Smooth muscle cell (in vitro differentiated cells): ENCODE data around the gene MPI. TPM values are rescaled to one million over a fixed set of nuclear protein-coding genes. Genes with fewer than 3 reads are reported as not detected.
"Not testable (repeated sequence)": the region's sequence is repeated elsewhere in the genome, so short reads cannot be mapped to it uniquely, and the experiment has no call there.

Experiments
- DNase-seq: peaks from one replicate; lab custom pipeline; 2025; ENCODE audit not compliant: unreplicated experiment; lab: John Stamatoyannopoulos, UW
- H2AFZ ChIP-seq: fragments of 200-600 bp; sonication (generic); 2 replicates; pipeline ENCODE4 v1.6.0; 2016; ENCODE audit warnings: antibody characterized with exemption, low read depth, mild to moderate bottlenecking
- H3F3A ChIP-seq: fragments of 200-600 bp; sonication (generic); 2 replicates; pipeline ENCODE4 v1.6.0; 2017; ENCODE audit warnings: antibody characterized with exemption, low read depth
- H3K27ac ChIP-seq: fragments of 200-600 bp; sonication (generic); 2 replicates; pipeline ENCODE4 v1.5.1; 2016; ENCODE audit warnings: low read depth, mild to moderate bottlenecking
- H3K27me3 ChIP-seq: fragments of 200-600 bp; sonication (generic); 2 replicates; pipeline ENCODE4 v1.6.1; 2016; ENCODE audit warnings: low read depth, mild to moderate bottlenecking
- H3K36me3 ChIP-seq: fragments of 200-600 bp; sonication (generic); 2 replicates; pipeline ENCODE4 v1.5.1; 2016; ENCODE audit warnings: low read depth
- H3K4me1 ChIP-seq: fragments of 200-600 bp; sonication (generic); 2 replicates; pipeline ENCODE4 v1.5.1; 2016; ENCODE audit warnings: low read depth
- H3K4me2 ChIP-seq: fragments of 200-600 bp; sonication (generic); 2 replicates; pipeline ENCODE4 v1.6.0; 2016; ENCODE audit warnings: mild to moderate bottlenecking
- H3K4me3 ChIP-seq: fragments of 200-600 bp; sonication (generic); 2 replicates; pipeline ENCODE4 v1.5.1; 2016; ENCODE audit warnings: mild to moderate bottlenecking
- H3K79me2 ChIP-seq: fragments of 200-600 bp; sonication (generic); 2 replicates; pipeline ENCODE4 v1.6.0; 2016; ENCODE audit warnings: low read depth, mild to moderate bottlenecking
- H3K9ac ChIP-seq: fragments of 200-600 bp; sonication (generic); 2 replicates; pipeline ENCODE4 v1.6.0; 2016; ENCODE audit warnings: low read depth
- H3K9me3 ChIP-seq: fragments of 200-600 bp; sonication (generic); replicated peaks from 2 replicates; pipeline ENCODE4 v1.5.1; 2016; ENCODE audit warnings: low read depth
- H4K20me1 ChIP-seq: fragments of 200-600 bp; sonication (generic); 2 replicates; pipeline ENCODE4 v1.6.0; 2016; ENCODE audit warnings: low read depth
- CTCF ChIP-seq: fragments of 200-600 bp; sonication (generic); IDR thresholded peaks from 2 replicates; pipeline ENCODE4 v1.5.1; 2017; ENCODE audit warnings: borderline replicate concordance, mild to moderate bottlenecking, antibody characterized with exemption; ENCODE audit not compliant: insufficient read depth, poor library complexity, severe bottlenecking
- WGBS: methylation state at CpG from one replicate; pipeline ENCODE4 v1.1.7; 2016; ENCODE audit warnings: low lambda C conversion rate; 5-methylcytosine and 5-hydroxymethylcytosine counted together
- polyA plus RNA-seq: library from polyadenylated mRNA; unstranded; fragments of >200 nt; fragmentation: Nextera tagmentation; extraction: Ambion mirVana; gene quantifications from 2 replicates; pipeline ENCODE4 v1.2.1, GENCODE V29; 2016
- total RNA-seq: library from RNA; depleted of rRNA; stranded (reverse); fragments of >200 nt; gene quantifications from 2 replicates; pipeline ENCODE4 v1.2.3, GENCODE V29; 2014

The MPI gene
- total and polyA plus RNA-seq, 2 experiments from 2014 or later: 41.9 to 43.6 TPM

GRCh38 chr15:74908635-74909034 is 18.8 kb downstream of the MPI start:
- no peak overlapping the region for H3K4me2 ChIP-seq
- H3K9me3 ChIP-seq: no peaks in the 10 kb centered on the region
- H3K27me3 ChIP-seq: no peaks in the 10 kb centered on the region
- H3K9ac ChIP-seq: no peak overlapping the region
- H3K27ac ChIP-seq: no peak overlapping the region
- TF ChIP-seq CTCF: no peak
- no peaks in the 10 kb centered on the region for H3K36me3 ChIP-seq
- H3K4me1 ChIP-seq: peaks cover 11% of the 10 kb centered on the region
- no peak overlapping the region for H3K4me3 ChIP-seq
- H4K20me1 ChIP-seq: peaks cover 7% of the 10 kb centered on the region
- no peak for DNase-seq
- peaks cover 19% of the 10 kb centered on the region for H3K79me2 ChIP-seq
- H2AFZ ChIP-seq: no peak overlapping the region
- 97% methylated on average over 4 of the region's 4 CpGs for WGBS
- peaks cover 5% of the 10 kb centered on the region for H3F3A ChIP-seq

- no peak for TF ChIP-seq CTCF
- no peaks in the 10 kb centered on the region for H4K20me1 ChIP-seq
- H3K27me3 ChIP-seq: no peaks in the 10 kb centered on the region
- H3K9me3 ChIP-seq: no peaks in the 10 kb centered on the region
- no peaks in the 10 kb centered on the region for H3K36me3 ChIP-seq
- H3F3A ChIP-seq: no peaks in the 10 kb centered on the region
- H3K9ac ChIP-seq: no peak overlapping the region
- no peaks in the 10 kb centered on the region for H3K79me2 ChIP-seq
- H2AFZ ChIP-seq: no peak overlapping the region
- WGBS: 96% methylated on average over 9 of the region's 9 CpGs
- H3K4me1 ChIP-seq: no peaks in the 10 kb centered on the region
- H3K27ac ChIP-seq: no peak overlapping the region
- H3K4me3 ChIP-seq: no peak overlapping the region
- no peak for DNase-seq
- no peak overlapping the region for H3K4me2 ChIP-seq
Observed at GRCh38 chr15:74913041-74913440, 23.2 kb downstream of the MPI start.

- not testable (repeated sequence) for DNase-seq, H3K27ac ChIP-seq, H3F3A ChIP-seq, H3K9ac ChIP-seq, H3K4me1 ChIP-seq, H3K79me2 ChIP-seq, H3K27me3 ChIP-seq, H2AFZ ChIP-seq, H3K4me3 ChIP-seq, H4K20me1 ChIP-seq, H3K36me3 ChIP-seq, H3K4me2 ChIP-seq, H3K9me3 ChIP-seq
- 99% methylated on average over 8 of the region's 8 CpGs for WGBS
Observed at GRCh38 chr15:74913799-74914198, 24.0 kb downstream of the MPI start.

- Histone ChIP-seq H3K4me2 (no peak overlapping the region), H3K79me2 (no peaks in the 10 kb centered on the region), H3K9me3 (no peaks in the 10 kb centered on the region), H3K9ac (no peak overlapping the region), H3K4me1 (no peaks in the 10 kb centered on the region), H3K27ac (no peak overlapping the region), H3K27me3 (no peaks in the 10 kb centered on the region), H3K36me3 (peaks cover 17% of the 10 kb centered on the region), H3F3A (no peaks in the 10 kb centered on the region), H3K4me3 (no peak overlapping the region), H2AFZ (no peak overlapping the region), H4K20me1 (no peaks in the 10 kb centered on the region)
- TF ChIP-seq CTCF: no peak
- no peak for DNase-seq
- 87% methylated on average over 6 of the region's 6 CpGs for WGBS
Observed at GRCh38 chr15:74917676-74918075, 27.8 kb downstream of the MPI start.
